Right lobe of liver (tissue), 6 donors: Measurements from ENCODE around the gene SYTL3. TPM values are rescaled to one million over a fixed set of nuclear protein-coding genes. Genes with fewer than 3 reads are reported as not detected.

Experiments
- ATAC-seq, 4 donors: fragments of 200-7000 bp; cut with Tn5 transposase; one replicate each; pipeline ENCODE4 v1.9.1; 2020; ENCODE audit warnings: mild to moderate bottlenecking in 4 of 4, moderate library complexity in 4 of 4
- DNase-seq, 3 donors: peaks; one replicate each; pipeline ENCODE4 v3.0.0-alpha.2; 2020
- H3K27ac ChIP-seq, 3 donors: fragments of 200-600 bp; one replicate each; pipeline ENCODE4 v1.8.0; 2022
- H3K27me3 ChIP-seq, 2 donors: fragments of 200-600 bp; one replicate each; pipeline ENCODE4 v1.8.0; 2022
- H3K36me3 ChIP-seq, 4 donors: fragments of 200-600 bp; sonication (generic) in 1 of 4; one replicate each; pipeline versions ENCODE4 v1.5.1 to v1.8.0; 2017 to 2022; ENCODE audit warnings: control low read depth in 1 of 4
- H3K4me1 ChIP-seq, 4 donors: fragments of 200-600 bp; sonication (generic) in 1 of 4; one replicate each; pipeline versions ENCODE4 v1.5.1 to v1.8.0; 2017 to 2022; ENCODE audit warnings: control low read depth in 1 of 4
- H3K4me3 ChIP-seq, 3 donors: fragments of 200-600 bp; one replicate each; pipeline ENCODE4 v1.8.0; 2022
- H3K9me3 ChIP-seq, 4 donors: fragments of 200-600 bp; sonication (generic) in 1 of 4; one replicate each; pipeline versions ENCODE4 v1.5.1 to v1.8.0; 2017 to 2022; ENCODE audit warnings: control low read depth in 1 of 4
- CTCF ChIP-seq, 4 donors: fragments of 200-600 bp in 3 of 4; fragments of 450-650 bp in 1 of 4; IDR thresholded peaks; one replicate each; pipeline versions ENCODE4 v1.5.1 to v1.8.0; 2016 to 2022; ENCODE audit warnings: antibody characterized with exemption in 4 of 4, mild to moderate bottlenecking in 2 of 4
- POLR2A ChIP-seq: fragments of 450-650 bp; IDR thresholded peaks from one replicate; pipeline ENCODE4 v1.6.1; 2017; ENCODE audit warnings: antibody characterized with exemption, mild to moderate bottlenecking
- WGBS: methylation state at CpG from one replicate; pipeline ENCODE4 v1.1.6; 2018; ENCODE audit warnings: low coverage, low lambda C conversion rate; ENCODE audit not compliant: insufficient coverage; ENCODE audit errors: missing lambda C conversion rate; 5-methylcytosine and 5-hydroxymethylcytosine counted together
- intact Hi-C, 2 donors: fragments of 100-400 bp; cut with DNase I; formaldehyde crosslinking; loops; one replicate each; pipeline versions ENCODE4 v1.11.2 to v1.14.1; 2022
- total RNA-seq, 6 experiments: library from RNA; depleted of rRNA in 2 of 6; stranded (reverse); fragments of >200 nt in 2 of 6; fragmentation: NEBNext Ultra II Directional in 3 of 6; extraction: Animal tissue kit (Norgen Biotek cat#: 25700) in 3 of 6; gene quantifications; one replicate each; pipeline versions ENCODE4 v1.1.0 to v1.2.4, GENCODE V29; 2016 to 2023
- donor health status: DM: no; HTN: yes; CAD: no.
- donor health status: DM: no; HTN: no; CAD: no.
- donor health status: DM: no; HTN: no; CAD: no.
- donor health status: DM: no; HTN: yes; CAD: no.
- donor health status: DM: no; HTN: yes; CAD: no.

SYTL3 gene
- total RNA-seq, 6 experiments from 2014 or later, result 0.66 to 1.7 (median 1.0) TPM

GRCh38 chr6:158804207-158804606, 154.4 kb downstream of the SYTL3 start:
- ATAC-seq, result no peak
- no peak for DNase-seq
- Histone ChIP-seq H3K27ac (no peak overlapping the region), H3K36me3 (no peaks in the 10 kb centered on the region), H3K27me3 (no peaks in the 10 kb centered on the region), H3K4me1 (peaks cover 0 to 51% (median 10%) of the 10 kb centered on the region in 4 donors), H3K4me3 (no peak overlapping the region), H3K9me3 (no peaks in the 10 kb centered on the region)
- TF ChIP-seq CTCF (IDR thresholded peaks at IDR 0.05) (no peak), POLR2A (no peak)
- intact Hi-C loops, result no loop called here

GRCh38 chr6:158805698-158806377, 156.0 kb downstream of the SYTL3 start:
- 79% methylated on average over 5 of the region's 5 CpGs for WGBS
- H3K4me1 ChIP-seq, result peaks cover 0 to 51% (median 3%) of the 10 kb centered on the region in 4 donors
- H3K27ac ChIP-seq, result no peak overlapping the region
- peaks cover 0 to 2% (median 0%) of the 10 kb centered on the region in 4 donors for H3K36me3 ChIP-seq
- H3K9me3 ChIP-seq, result no peaks in the 10 kb centered on the region
- H3K4me3 ChIP-seq, result no peak overlapping the region
- DNase-seq (peak in 1 of 3 donors; percentile 18), ATAC-seq (no peak)
- H3K27me3 ChIP-seq, result no peaks in the 10 kb centered on the region
- intact Hi-C loops, result no loop called here
- TF ChIP-seq CTCF (IDR thresholded peaks at IDR 0.05), result no peak
- no peak for TF ChIP-seq POLR2A

- H3K9me3 ChIP-seq, result no peaks in the 10 kb centered on the region
- WGBS, result 67% methylated on average over 6 of the region's 8 CpGs
- no peaks in the 10 kb centered on the region for H3K27me3 ChIP-seq
- peaks cover 0 to 37% (median 0%) of the 10 kb centered on the region in 4 donors for H3K4me1 ChIP-seq
- no peak overlapping the region for H3K4me3 ChIP-seq
- DNase-seq (peak in 1 of 3 donors; percentile 9), ATAC-seq (no peak)
- H3K27ac ChIP-seq, result no peak overlapping the region
- intact Hi-C loops, result no loop called here
- TF ChIP-seq POLR2A, result no peak
- TF ChIP-seq CTCF (IDR thresholded peaks at IDR 0.05), result no peak
- peaks cover 0 to 6% (median 0%) of the 10 kb centered on the region in 4 donors for H3K36me3 ChIP-seq
These were observed 157.9 kb downstream of the SYTL3 start for GRCh38 chr6:158807515-158808441.

GRCh38 chr6:158808442-158808833, 158.6 kb downstream of the SYTL3 start:
- intact Hi-C loops, result no loop called here
- H3K4me3 ChIP-seq, result no peak overlapping the region
- H3K4me1 ChIP-seq, result peaks cover 0 to 38% (median 0%) of the 10 kb centered on the region in 4 donors
- DNase-seq (peak in 1 of 3 donors; percentile 37), ATAC-seq (peak in 3 of 4 donors; percentile 26 to 40 (median 31))
- H3K36me3 ChIP-seq, result peaks cover 0 to 7% (median 0%) of the 10 kb centered on the region in 4 donors
- no peaks in the 10 kb centered on the region for H3K9me3 ChIP-seq
- H3K27me3 ChIP-seq, result no peaks in the 10 kb centered on the region
- WGBS, result 47% methylated on average over 6 of the region's 6 CpGs
- TF ChIP-seq POLR2A, result no peak
- TF ChIP-seq CTCF (IDR thresholded peaks at IDR 0.05), result no peak
- no peak overlapping the region for H3K27ac ChIP-seq
